Omental fat pad (tissue), 4 donors: ENCODE results near the gene EFEMP1. TPM values are rescaled to one million over a fixed set of nuclear protein-coding genes. Genes with fewer than 3 reads are reported as not detected.

Experiments used
- ATAC-seq: fragments of 150-250 bp; one replicate; pipeline ENCODE4 v1.9.1; 2016; ENCODE audit warnings: mild to moderate bottlenecking, moderate library complexity; ENCODE audit not compliant: low FRiP score
- DNase-seq: peaks from one replicate; pipeline ENCODE4 v3.0.0-alpha.2; 2019; ENCODE audit warnings: low spot score
- total RNA-seq, 4 donors: library from RNA; depleted of rRNA; stranded (reverse); fragments of >200 nt; gene quantifications; one replicate each; pipeline ENCODE4 v1.1.0, GENCODE V29; 2016
- TF ChIP-seq, protein P1 (sequence below), 3 donors: fragments of 450-650 bp; IDR thresholded peaks; one replicate each; pipeline ENCODE4 v1.5.1; 2016 to 2017; ENCODE audit warnings: antibody characterized with exemption in 3 of 3, mild to moderate bottlenecking in 3 of 3, moderate library complexity in 2 of 3

Gene EFEMP1
- total RNA-seq, 4 donors from 2014 or later: 225 to 1,590 (median 659) TPM

DNA sequence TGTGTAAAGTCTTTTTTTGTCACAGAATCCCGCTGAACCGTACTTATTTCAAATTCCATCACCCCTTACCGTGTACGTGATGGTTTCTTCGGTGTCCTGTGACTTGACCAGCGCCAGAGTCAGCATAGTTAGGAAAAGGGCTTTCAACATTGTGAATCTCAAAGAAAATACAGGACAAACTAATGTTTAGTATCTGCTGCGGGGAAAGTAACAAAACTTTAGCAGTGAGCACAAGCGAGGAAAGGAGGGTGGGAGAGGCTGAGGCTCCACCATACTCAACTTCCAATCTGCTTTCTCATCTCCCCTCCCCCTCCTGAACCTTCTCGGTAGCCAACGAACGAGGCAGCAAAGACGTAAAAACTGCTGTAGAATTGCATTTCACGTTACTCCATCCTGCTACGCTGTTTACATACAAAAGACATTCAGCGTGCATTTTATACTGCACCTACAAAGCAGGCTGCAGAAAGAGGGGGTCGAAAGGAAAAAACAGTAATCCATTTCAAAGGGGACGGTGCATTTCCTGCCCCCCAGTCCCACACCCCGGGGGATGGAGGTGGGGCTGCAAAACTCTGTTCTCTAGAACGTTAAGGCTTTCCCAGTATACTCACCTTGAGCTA is 1.2 kb downstream of the EFEMP1 start:
- DNase-seq (no peak), ATAC-seq (no peak)
- TF ChIP-seq, protein P1, sequence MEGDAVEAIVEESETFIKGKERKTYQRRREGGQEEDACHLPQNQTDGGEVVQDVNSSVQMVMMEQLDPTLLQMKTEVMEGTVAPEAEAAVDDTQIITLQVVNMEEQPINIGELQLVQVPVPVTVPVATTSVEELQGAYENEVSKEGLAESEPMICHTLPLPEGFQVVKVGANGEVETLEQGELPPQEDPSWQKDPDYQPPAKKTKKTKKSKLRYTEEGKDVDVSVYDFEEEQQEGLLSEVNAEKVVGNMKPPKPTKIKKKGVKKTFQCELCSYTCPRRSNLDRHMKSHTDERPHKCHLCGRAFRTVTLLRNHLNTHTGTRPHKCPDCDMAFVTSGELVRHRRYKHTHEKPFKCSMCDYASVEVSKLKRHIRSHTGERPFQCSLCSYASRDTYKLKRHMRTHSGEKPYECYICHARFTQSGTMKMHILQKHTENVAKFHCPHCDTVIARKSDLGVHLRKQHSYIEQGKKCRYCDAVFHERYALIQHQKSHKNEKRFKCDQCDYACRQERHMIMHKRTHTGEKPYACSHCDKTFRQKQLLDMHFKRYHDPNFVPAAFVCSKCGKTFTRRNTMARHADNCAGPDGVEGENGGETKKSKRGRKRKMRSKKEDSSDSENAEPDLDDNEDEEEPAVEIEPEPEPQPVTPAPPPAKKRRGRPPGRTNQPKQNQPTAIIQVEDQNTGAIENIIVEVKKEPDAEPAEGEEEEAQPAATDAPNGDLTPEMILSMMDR (IDR thresholded peaks at IDR 0.05): no peak

GRCh38 chr2:55919574-55919973 is 4.0 kb downstream of the EFEMP1 start:
- DNase-seq: no peak
- TF ChIP-seq, protein P1 (IDR thresholded peaks at IDR 0.05): no peak
- no peak for ATAC-seq

- no peak for ATAC-seq
- TF ChIP-seq, protein P1 (IDR thresholded peaks at IDR 0.05): no peak
- DNase-seq: no peak
Measured at GRCh38 chr2:55918856-55919255, 4.7 kb downstream of the EFEMP1 start.

GRCh38 chr2:55917713-55918390 is 5.7 kb downstream of the EFEMP1 start:
- no peak for ATAC-seq
- TF ChIP-seq, protein P1 (IDR thresholded peaks at IDR 0.05): no peak
- no peak for DNase-seq

DNA sequence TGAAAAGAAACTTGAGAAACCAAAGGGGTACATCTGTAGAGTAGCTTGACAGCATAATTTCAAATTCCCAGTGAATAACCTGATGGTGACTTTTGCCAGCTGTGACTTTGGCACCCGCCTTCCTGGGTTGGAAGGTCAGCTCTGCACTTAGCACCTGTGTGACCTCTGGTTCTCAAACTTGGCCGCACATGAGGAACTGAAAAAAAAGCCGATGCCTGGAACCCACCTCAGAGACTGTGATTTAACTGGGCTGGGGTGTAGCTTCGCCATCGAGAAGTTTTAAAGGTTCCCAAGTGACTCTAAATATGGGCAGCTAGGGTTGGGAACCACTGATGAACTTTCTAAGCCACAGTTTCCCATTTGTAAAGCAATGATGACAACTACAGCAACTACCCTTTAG is 6.5 kb downstream of the EFEMP1 start:
- TF ChIP-seq, protein P1 (IDR thresholded peaks at IDR 0.05): no peak
- no peak for ATAC-seq
- DNase-seq: no peak

- ATAC-seq: no peak
Measured at GRCh38 chr2:55916473-55917049, 7.0 kb downstream of the EFEMP1 start.

More at GRCh38 chr2:55916473-55917049, 7.0 kb downstream of the EFEMP1 start:
- TF ChIP-seq, protein P1 (IDR thresholded peaks at IDR 0.05): no peak
- no peak for DNase-seq
